GM18498 (cell line): ENCODE results near the gene SUDS3.

Experiments used
- ATAC-seq: cut with Tn5 transposase; IDR thresholded peaks from one replicate; pipeline ENCODE4 v1.9.1; 2021; ENCODE audit warnings: mild to moderate bottlenecking, moderate library complexity; ENCODE audit not compliant: unreplicated experiment

Gene SUDS3

GRCh38 chr12:118439068-118439467, 62.7 kb downstream of the SUDS3 start:
- ATAC-seq = no peak

GRCh38 chr12:118446247-118446646, 69.9 kb downstream of the SUDS3 start:
- no peak for ATAC-seq

DNA sequence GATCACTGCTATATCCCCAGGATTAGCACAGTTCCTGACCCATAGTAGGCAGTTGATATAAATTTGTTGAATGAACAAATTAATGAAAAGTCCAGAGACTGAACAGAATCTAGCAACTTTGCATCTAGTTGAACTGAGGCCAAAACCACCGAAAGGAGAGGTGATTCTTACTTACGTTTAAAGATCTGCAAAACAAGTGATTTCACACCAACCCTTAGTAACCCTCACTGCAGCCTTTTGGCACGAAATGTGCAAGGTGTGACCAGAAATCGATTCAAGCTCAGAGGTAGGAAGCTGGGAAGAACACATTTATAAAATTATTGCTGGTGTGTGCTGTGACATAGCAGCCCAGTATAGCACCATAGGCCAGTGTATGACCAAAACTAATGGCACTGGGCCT, 70.8 kb downstream of the SUDS3 start:
- ATAC-seq = no peak

DNA sequence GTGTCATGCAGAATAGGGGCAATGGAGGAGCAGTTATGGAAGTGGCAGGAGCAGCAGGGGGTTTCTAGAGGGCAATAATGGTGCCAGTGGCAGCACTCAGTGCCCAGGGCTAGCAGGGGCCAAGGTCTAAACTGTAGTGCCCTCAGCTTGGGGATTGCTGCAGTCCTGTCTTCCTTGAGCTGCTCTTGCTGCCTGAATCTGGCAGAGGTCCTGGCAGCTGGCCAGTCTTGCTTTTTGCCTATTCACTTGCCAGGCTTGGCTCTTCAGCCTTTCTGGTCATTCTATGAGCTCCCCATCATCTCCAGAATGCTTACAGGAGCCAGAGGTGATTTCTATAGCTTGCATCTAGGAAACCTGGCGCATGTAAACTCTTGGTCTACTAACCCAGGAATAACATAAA, 72.0 kb downstream of the SUDS3 start:
- ATAC-seq = no peak

- no peak for ATAC-seq
Measured at GRCh38 chr12:118455327-118455726, 79.0 kb downstream of the SUDS3 start.

DNA sequence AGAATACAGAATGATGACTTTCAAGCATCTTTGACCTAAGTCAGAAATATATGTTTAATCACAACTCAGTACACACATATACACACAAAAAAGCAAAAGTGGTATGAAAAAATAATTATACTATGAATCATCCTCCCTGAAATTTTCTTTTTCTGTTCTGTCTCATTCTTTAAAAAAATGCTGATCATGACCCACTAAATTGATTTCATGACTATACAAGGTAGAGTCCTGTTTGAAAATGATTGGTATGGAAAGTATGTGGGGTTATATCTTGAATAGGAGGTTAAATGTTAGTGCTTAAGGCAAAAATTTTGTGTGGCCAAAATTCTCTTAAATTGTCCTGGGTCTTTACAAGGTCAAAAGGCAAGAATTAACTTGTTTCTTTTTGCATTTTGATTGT, 80.4 kb downstream of the SUDS3 start:
- no peak for ATAC-seq

- ATAC-seq = no peak
Measured at GRCh38 chr12:118459110-118459509, 82.8 kb downstream of the SUDS3 start.

GRCh38 chr12:118463677-118464076, 87.3 kb downstream of the SUDS3 start:
- no peak for ATAC-seq

DNA sequence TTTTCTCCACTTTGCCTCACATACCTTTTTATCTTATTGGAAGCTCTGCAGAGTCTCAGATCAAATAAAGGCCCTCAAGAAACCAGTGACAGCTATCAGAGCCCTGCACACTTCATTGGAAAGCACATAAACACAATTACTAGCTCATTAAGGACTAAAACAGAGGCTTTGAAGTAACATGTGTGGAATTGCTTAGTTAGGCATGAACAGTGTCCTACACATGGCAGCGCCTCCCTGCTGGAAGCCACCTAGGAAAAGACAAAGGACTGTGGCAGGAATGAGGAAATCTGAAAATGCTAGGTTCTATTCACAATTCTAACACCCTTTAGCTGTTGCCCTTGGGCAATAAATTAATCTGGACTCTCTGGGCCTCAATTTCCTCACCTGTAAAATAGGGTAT, 89.4 kb downstream of the SUDS3 start:
- ATAC-seq = no peak
